Stimulated activated CD8-positive, alpha-beta memory T cell treated with anti-CD3 and anti-CD28 coated beads, Interleukin-7, amount 100 ng/mL, for 1 hour (primary cell): ENCODE measurements around the gene FAM83B.
"Not testable (repeated sequence)": the region's sequence is repeated elsewhere in the genome, so short reads cannot be mapped to it uniquely, and the experiment has no call there.

Experiments
- DNase-seq, 2 donors: peaks; one replicate each; pipeline ENCODE4 v3.0.0-alpha.2; 2020; ENCODE audit warnings: low read depth in 2 of 2

FAM83B gene

DNA sequence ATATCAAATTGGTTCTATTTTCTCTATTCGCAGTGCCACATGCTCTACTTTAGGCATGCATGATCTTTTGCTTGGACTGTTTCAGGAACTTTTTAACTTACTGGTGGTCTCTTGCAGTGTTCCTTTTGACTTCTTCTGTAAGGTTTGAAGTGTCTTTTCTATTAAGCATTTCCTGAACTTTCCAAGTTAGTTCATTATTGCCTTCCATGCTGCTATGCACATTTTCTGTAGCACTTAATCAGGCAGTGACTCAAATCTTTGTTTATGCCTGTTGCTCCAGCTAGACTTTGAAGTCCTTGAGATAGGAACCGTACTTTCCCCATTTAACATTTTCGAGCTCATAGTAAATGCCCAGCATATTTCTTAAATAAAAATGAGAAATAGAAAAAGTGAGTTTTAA lies 52.2 kb downstream of the FAM83B start:
- DNase-seq, result no peak

DNA sequence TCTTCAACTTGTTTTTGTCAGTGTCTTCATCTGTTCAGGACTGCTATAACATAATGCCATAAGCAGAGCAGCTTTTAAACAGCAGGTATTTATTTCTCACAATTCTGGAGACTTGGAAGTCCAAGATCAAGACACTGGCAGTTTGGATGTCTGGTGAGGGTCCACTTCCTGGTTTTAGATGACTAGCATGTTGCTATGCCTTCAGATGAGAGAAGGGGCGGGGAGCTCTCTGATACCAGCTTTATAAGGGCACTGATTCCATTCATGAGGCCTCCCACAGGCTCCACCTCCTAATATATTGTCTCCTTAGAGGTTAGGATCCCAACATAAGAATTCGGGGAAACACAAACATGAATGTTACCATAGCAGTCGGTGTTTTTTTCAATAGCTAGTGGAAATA lies 52.9 kb downstream of the FAM83B start:
- DNase-seq, result no peak

GRCh38 chr6:54899986-54900385 lies 53.4 kb downstream of the FAM83B start:
- DNase-seq, result no peak

- DNase-seq, result no peak
Measured at GRCh38 chr6:54900666-54901065, 54.1 kb downstream of the FAM83B start.

DNA sequence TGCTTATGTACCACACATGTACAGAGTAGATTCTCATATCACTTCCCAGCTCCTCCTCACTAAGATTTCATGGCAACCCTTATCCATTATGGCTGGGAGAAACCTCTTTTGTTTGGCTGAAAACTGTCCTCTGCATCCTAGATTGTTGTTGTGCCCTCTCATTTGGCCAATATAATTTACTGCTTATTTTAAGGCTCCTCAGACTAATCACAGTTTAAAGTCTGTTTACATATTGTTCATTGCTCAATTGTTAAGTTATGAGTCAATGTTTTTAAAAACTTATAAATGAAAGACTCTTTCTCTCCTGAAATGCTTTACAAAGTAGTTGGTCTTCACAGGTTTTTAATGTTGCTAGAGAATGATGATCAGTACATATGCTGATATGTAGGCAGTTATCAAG lies 57.3 kb downstream of the FAM83B start:
- DNase-seq, result no peak

DNA sequence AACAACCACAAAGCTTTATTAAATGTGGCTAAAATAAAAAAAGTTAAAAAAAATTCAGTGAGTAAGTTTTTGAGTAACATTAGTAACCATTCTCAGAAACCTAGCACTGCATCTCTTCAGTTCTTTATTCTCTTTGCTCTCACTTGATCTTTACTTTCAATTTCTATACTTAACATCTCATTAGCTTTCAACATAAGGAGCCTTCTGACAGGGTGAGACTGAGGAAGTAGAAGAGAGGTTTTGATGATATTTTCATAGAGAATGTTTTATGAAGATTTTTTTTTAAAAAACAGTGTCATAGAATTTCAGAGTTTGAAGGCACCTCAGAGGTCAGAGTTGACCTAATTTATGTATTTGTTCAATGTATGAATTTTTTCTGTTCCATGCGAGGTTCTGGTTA lies 60.8 kb downstream of the FAM83B start:
- DNase-seq, result no peak

DNA sequence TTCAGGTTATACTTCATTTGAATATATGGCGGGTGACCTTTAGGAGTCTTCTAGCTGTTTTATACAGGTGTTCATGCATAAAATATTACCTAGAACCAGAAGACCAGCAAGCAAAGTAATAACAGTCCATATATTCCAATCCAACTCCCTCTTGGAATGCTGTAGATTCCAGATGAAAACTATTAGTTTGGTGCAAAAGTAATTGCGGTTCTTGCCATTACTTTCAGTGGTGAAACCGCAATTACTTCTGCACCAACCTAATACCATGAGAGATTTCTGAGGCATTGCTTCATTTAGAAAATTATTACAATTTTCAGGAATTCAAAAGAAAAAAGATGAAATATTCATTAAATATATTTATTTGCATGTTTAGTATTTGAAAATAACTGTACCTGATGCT lies 62.6 kb downstream of the FAM83B start:
- DNase-seq, result no peak

DNA sequence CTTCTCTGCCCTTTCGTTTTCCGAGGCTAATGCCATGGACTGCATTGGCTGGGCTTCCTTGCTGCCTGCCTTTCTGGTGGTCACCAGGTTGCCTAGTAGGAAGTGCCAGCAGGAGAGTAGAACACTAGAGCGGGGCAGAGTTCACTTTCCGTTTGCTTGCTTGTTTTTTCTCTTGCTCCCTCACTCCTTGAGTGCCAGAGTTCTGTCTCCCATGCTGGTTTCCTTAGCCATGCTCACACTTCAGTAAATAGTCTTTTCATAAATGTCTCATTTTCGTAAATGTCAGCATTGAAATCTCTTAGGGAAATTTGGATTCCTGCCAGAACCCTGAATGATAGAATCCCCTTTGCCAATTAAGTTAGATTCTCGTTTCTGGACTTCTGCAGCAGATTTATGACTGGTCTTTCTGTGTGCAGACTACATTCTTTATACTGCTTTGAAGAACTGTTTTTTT lies 63.9 kb downstream of the FAM83B start:
- no peak for DNase-seq

GRCh38 chr6:54910921-54911320 lies 64.3 kb downstream of the FAM83B start:
- DNase-seq, result no peak

GRCh38 chr6:54913211-54913610 lies 66.6 kb downstream of the FAM83B start:
- DNase-seq, result no peak

DNA sequence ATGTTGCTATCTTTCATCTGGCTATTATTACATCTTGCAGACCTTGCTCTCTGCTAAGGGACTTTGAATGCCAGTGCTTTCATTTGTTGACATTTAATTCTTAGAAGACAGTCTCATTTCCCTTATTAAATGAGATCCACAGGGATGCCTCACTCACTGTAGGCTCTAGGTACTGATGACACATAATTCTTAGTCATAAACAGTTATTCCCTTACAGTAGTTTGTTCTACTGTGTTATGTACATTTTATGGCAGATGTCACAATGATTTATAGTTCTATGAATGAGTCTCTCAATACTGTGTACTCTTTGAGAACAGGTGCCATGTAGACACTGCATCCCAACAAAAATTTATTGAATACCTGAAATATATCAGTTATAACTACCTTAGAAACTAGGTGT lies 70.3 kb downstream of the FAM83B start:
- no peak for DNase-seq

- DNase-seq, result no peak
Measured at GRCh38 chr6:54920628-54921027, 74.1 kb downstream of the FAM83B start.

- no peak for DNase-seq
Measured at GRCh38 chr6:54921891-54922290, 75.3 kb downstream of the FAM83B start.

DNA sequence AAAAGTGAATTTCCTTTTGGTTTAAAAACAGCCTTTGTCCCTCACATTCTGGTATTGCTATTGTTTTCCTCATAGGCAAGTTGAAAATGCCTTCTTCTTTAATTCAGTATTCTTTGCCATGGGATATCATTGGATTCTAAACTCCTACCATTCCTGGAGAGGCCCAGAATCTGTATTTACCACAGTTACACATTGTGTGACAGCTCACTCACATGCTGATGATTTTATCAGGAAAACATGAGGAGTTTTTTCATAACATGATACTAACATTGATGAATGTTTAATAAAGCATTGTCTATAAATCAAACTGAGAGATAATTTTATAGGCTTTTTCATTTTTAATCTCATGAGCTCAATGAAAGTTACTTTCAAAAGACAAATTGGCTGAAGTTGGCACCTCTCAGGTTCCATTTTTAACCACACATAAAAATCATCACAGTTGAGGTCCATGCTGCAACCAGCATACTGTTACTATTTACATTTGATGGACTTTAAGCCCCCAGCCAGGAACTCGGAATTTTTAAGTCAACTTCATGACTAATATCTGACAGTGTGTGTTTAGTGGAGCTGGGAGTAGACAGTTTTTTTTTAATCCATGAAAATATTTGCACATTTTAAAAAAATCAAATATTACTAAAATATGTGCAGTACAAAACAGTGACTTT lies 82.8 kb downstream of the FAM83B start:
- no peak for DNase-seq

DNA sequence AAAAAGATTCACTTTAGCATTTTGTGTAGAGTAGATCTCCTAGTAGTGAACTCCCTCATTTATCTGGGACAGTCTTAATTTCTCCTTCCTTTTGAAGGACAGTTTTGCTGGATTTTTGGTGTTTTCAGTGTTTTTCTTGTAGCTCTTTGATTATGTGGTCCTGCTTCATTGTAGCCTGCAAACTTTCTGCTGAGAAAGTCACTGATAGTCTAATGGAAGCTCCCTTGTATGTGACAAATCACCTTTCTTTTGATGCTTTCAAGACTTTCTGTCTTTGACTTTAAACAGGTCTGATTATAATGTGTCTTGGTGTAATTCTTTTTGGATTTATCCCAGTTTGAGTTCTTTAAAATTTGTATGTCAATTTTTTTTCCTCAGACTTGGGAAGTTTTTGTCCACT lies 86.1 kb downstream of the FAM83B start:
- no peak for DNase-seq

GRCh38 chr6:54935739-54936138 lies 89.2 kb downstream of the FAM83B start:
- no peak for DNase-seq

- no peak for DNase-seq
Measured at GRCh38 chr6:54937371-54937770, 90.8 kb downstream of the FAM83B start.

DNA sequence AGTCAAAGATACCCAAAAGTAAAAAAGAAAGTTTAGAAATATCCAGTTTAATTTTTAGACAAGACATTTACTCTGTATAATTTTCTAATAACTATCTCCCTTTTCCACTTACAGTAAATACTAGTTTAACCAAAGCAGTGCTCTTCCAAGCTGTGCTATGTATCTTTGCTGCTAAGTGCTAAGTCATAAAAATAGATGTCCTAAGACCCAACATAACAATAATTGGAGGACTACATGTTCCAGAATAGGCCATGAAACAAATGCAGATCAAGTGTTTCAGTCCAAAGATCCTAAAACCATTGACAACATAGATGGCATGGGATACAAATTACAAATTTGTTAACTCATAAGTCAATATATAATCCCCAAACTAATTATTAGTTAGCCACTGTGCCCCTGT lies 111.1 kb downstream of the FAM83B start:
- no peak for DNase-seq

- no peak for DNase-seq
Measured at GRCh38 chr6:54958446-54958845, 111.9 kb downstream of the FAM83B start.

DNA sequence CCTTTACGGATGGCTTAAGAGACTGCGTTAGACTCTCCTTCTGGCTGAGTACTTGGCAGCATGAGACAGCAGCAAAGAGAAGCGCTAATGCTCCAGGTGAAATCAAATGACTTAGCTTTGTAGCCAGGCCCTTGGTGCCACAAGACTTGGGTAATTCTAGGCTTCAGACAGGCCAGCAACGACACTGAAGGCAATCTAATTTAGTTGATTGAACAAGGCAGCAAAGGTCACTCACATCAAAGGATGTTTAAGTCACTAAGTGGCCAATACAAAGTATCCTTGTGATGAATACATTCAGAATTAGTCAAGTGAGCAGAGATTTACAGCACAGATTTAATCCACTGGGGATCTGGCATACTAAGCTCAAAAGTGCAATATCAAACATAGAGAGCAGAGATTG lies 113.2 kb downstream of the FAM83B start:
- no peak for DNase-seq

GRCh38 chr6:54961372-54961771 lies 114.8 kb downstream of the FAM83B start:
- DNase-seq, result not testable (repeated sequence)

GRCh38 chr6:54970337-54970736 lies 123.8 kb downstream of the FAM83B start:
- no peak for DNase-seq

GRCh38 chr6:54971825-54972224 lies 125.3 kb downstream of the FAM83B start:
- no peak for DNase-seq

DNA sequence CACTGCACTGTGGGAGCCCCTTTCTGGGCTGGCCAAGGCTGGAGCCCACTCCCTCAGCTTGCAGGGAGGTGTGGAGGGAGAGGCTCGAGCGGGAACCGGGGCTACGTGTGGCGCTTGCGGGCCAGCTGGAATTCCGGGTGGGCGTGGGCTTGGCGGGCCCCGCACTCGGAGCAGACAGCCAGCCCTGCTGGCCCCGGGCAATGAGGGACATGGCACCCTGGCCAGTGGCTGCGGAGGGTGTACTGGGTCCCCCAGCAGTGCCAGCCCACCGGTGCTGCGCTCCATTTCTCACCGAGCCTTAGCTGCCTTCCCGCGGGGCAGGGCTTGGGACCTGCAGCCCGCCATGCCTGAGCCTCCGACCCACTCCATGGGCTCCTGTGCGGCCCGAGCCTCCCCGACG lies 132.6 kb downstream of the FAM83B start:
- not testable (repeated sequence) for DNase-seq
